Nephron progenitor cell (in vitro differentiated cells): Measurements from ENCODE around the gene COLQ.
A peak's percentile ranks its signal among the peaks of the same experiment; 100 is the strongest.

Experiments used
- DNase-seq: peaks from one replicate; pipeline ENCODE4 v3.0.0; 2021
- H3K27ac Mint-ChIP-seq: 2 replicates; pipeline ENCODE4 v1.8.0; 2021; ENCODE audit warnings: mild to moderate bottlenecking, moderate library complexity, mixed read lengths
- H3K27me3 Mint-ChIP-seq: 2 replicates; pipeline ENCODE4 v1.8.0; 2021; ENCODE audit warnings: mild to moderate bottlenecking, low read depth, mixed read lengths; ENCODE audit not compliant: poor library complexity
- H3K36me3 Mint-ChIP-seq: 2 replicates; pipeline ENCODE4 v1.8.0; 2021; ENCODE audit warnings: low read depth, mixed read lengths
- H3K4me1 Mint-ChIP-seq: 2 replicates; pipeline ENCODE4 v1.8.0; 2021; ENCODE audit warnings: mixed read lengths
- H3K4me3 Mint-ChIP-seq: 2 replicates; pipeline ENCODE4 v1.8.0; 2021; ENCODE audit warnings: mild to moderate bottlenecking, moderate library complexity, mixed read lengths
- H3K9me3 Mint-ChIP-seq: 2 replicates; pipeline ENCODE4 v1.8.0; 2021; ENCODE audit warnings: mild to moderate bottlenecking, moderate library complexity, mixed read lengths
- TF ChIP-seq, protein P1 (sequence below): fragments of 200-600 bp; sonication (generic); IDR thresholded peaks from 2 replicates; pipeline ENCODE4 v1.5.0; 2021; ENCODE audit warnings: antibody characterized with exemption

The COLQ gene

DNA sequence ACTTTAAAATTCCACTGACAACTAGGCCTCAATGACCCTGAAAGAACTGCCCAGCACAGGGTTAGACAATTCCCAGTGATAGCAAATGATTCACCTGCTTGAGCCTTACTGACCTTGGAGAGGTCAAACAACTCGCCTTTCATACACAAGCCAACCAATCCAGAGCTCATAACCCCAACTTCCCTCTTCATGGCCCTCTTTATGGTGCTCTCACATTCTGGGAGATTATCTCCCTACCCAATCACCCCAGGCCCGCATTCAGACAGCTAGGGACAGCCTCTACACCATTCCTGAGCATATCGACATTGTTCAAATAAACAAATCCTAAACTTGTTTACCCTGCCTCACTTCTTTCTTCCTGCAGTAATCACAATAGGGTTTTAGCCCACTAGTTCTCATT is 32.2 kb upstream of the COLQ start:
- no peak for DNase-seq
- Mint-ChIP-seq H3K27me3 (peaks cover 4% of the 10 kb centered on the region), H3K4me1 (peaks cover 5% of the 10 kb centered on the region), H3K9me3 (peaks cover 6% of the 10 kb centered on the region), H3K4me3 (no peak overlapping the region), H3K27ac (peak overlapping the region; percentile 41), H3K36me3 (peaks cover 23% of the 10 kb centered on the region)
- TF ChIP-seq, protein P1, sequence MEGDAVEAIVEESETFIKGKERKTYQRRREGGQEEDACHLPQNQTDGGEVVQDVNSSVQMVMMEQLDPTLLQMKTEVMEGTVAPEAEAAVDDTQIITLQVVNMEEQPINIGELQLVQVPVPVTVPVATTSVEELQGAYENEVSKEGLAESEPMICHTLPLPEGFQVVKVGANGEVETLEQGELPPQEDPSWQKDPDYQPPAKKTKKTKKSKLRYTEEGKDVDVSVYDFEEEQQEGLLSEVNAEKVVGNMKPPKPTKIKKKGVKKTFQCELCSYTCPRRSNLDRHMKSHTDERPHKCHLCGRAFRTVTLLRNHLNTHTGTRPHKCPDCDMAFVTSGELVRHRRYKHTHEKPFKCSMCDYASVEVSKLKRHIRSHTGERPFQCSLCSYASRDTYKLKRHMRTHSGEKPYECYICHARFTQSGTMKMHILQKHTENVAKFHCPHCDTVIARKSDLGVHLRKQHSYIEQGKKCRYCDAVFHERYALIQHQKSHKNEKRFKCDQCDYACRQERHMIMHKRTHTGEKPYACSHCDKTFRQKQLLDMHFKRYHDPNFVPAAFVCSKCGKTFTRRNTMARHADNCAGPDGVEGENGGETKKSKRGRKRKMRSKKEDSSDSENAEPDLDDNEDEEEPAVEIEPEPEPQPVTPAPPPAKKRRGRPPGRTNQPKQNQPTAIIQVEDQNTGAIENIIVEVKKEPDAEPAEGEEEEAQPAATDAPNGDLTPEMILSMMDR: no peak

DNA sequence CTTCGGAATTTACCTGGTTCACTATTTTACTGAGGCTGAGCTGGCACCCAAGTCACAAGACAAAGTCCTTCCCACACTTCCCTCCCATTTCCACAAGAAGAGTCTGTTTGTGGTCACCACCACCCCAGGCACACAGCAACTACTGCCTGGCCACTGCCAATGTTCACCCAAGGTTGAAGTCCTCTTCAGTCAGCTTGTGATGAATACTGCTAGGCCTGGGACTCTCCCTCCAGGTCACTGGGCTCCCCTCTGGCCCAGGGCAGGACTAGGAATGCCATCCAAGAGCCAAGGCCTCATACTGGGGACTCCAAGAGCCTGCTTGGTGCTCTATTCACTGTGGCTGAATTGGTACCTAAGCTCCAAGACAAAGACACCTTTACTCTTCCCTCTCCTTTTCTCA is 30.4 kb upstream of the COLQ start:
- TF ChIP-seq, protein P1: no peak
- peaks cover 33% of the 10 kb centered on the region for H3K36me3 Mint-ChIP-seq
- H3K4me3 Mint-ChIP-seq: no peak overlapping the region
- peaks cover 5% of the 10 kb centered on the region for H3K4me1 Mint-ChIP-seq
- H3K27me3 Mint-ChIP-seq: peaks cover 4% of the 10 kb centered on the region
- no peak for DNase-seq
- H3K27ac Mint-ChIP-seq: no peak overlapping the region
- H3K9me3 Mint-ChIP-seq: peaks cover 17% of the 10 kb centered on the region

DNA sequence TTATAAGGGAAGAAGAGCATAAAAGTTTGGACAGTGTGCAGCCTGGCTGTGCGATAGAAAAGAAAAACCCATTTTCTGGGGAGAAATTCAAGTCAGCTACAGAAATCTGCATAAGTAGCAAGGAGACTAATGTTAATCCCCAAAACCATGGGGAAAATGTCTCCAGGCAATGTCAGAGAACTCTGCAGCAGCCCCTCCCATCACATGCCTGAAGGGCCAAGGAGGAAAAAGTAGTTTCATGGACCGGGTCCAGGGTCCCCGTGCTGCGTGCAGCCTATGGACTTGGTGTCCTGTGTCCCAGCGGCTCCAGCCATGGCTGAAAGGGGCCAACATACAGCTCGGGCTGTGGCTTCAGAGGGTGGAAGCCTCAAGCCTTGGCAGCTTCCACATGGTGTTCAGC is 28.3 kb upstream of the COLQ start:
- Mint-ChIP-seq H3K27ac (no peak overlapping the region), H3K9me3 (peaks cover 20% of the 10 kb centered on the region), H3K4me3 (no peak overlapping the region), H3K4me1 (peaks cover 5% of the 10 kb centered on the region), H3K27me3 (peaks cover 10% of the 10 kb centered on the region), H3K36me3 (peaks cover 33% of the 10 kb centered on the region)
- TF ChIP-seq, protein P1: no peak
- no peak for DNase-seq

DNA sequence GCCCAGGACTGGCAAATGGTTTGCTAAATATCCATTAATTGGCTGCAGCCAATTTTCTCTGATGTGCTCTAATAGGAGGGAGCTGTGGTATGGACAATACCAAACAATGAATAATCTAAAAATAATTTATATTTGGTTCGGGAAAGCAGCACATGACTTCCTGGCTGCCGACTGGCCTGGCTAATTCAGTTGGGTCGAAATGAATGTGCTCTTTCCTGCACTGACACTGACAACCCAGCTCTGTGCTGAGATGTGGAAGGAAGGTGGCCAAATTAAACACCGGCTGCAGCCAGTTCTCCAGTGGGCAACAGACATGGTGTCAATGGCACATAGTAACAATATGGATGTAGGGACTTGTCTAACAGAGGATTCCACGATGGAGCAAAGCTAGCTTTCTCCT is 21.1 kb upstream of the COLQ start:
- peaks cover 6% of the 10 kb centered on the region for H3K9me3 Mint-ChIP-seq
- no peaks in the 10 kb centered on the region for H3K4me1 Mint-ChIP-seq
- H3K27ac Mint-ChIP-seq: no peak overlapping the region
- peaks cover 11% of the 10 kb centered on the region for H3K36me3 Mint-ChIP-seq
- H3K4me3 Mint-ChIP-seq: no peak overlapping the region
- DNase-seq: no peak
- H3K27me3 Mint-ChIP-seq: peaks cover 11% of the 10 kb centered on the region
- TF ChIP-seq, protein P1: no peak

DNA sequence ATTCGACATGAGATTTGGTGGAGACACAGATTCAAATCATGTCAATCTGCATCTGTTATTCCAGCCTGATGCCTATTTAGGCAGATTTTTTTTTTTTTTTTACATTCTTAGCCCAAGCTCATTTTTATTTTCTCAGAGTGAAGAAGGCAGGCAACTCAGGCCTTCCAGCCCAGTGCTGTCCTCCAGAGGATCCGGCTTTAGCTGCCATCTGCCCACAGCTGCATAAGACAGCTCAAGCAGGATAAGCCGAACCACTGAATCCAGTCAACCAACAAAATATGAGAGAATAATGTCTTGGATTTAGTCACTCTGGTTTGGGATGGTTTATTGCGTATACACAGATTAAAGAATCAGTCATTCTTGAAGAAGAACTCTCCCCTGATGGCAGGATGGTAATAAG is 19.9 kb upstream of the COLQ start:
- Mint-ChIP-seq H3K9me3 (no peaks in the 10 kb centered on the region), H3K36me3 (peaks cover 11% of the 10 kb centered on the region), H3K4me1 (no peaks in the 10 kb centered on the region), H3K27ac (no peak overlapping the region), H3K27me3 (peaks cover 7% of the 10 kb centered on the region), H3K4me3 (no peak overlapping the region)
- no peak for DNase-seq
- TF ChIP-seq, protein P1: no peak

DNA sequence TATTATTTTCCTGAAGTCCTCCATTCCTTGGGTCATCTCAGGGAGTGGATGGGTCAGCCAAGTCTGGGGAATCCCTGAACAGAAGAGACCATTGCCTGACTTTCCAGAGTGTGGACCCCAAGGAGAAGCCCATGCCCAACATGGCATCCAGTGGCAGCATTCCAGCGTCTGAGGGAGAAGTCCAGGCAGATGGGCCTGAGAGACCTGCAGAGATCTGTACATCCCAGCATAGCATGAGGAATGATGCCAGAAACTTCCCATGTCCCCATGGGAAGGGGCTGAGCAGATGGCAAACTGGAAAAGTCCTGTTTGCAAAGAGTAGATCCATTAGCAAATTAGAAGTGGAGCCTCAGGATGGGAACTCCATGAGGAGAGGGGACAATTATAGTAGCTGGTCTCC is 17.6 kb upstream of the COLQ start:
- Mint-ChIP-seq H3K27me3 (peaks cover 4% of the 10 kb centered on the region), H3K36me3 (peaks cover 14% of the 10 kb centered on the region), H3K9me3 (no peaks in the 10 kb centered on the region), H3K4me3 (no peak overlapping the region), H3K27ac (no peak overlapping the region), H3K4me1 (peaks cover under 1% of the 10 kb centered on the region)
- no peak for DNase-seq
- TF ChIP-seq, protein P1: no peak
